B cell (primary cell): Measurements from ENCODE around the gene CCL8. TPM values are rescaled to one million over a fixed set of nuclear protein-coding genes. Genes with fewer than 3 reads are reported as not detected.

Experiments
- ATAC-seq: fragments of 200-7000 bp; cut with Tn5 transposase; one replicate; pipeline ENCODE4 v1.10.0; 2021; ENCODE audit warnings: low read depth, mild to moderate bottlenecking, moderate number of reproducible peaks, moderate library complexity
- CTCF ChIA-PET: fragments of 350-600 bp; sonication (Branson Sonifier 250); formaldehyde crosslinking; loops from one replicate; lab custom pipeline; 2021; ENCODE audit warnings: antibody characterized with exemption, inconsistent platforms; lab: Charles Lee
- POLR2A ChIA-PET: fragments of 350-600 bp; sonication (Branson Sonifier 250); formaldehyde crosslinking; loops from one replicate; lab custom pipeline; 2021; ENCODE audit warnings: antibody characterized with exemption; lab: Charles Lee
- DNase-seq: peaks from one replicate; pipeline ENCODE4 v3.0.0; 2013
- H2AFZ ChIP-seq: 2 replicates; pipeline ENCODE4 v1.6.1; 2012; ENCODE audit warnings: mild to moderate bottlenecking, low read depth, low read length; ENCODE audit not compliant: insufficient read depth, poor library complexity, severe bottlenecking
- H3K27ac ChIP-seq, 2 donors: 1 replicate in 1 of 2; 2 replicates in 1 of 2; pipeline ENCODE4 v1.5.1; 2012 to 2013; ENCODE audit warnings: low read length in 2 of 2, mild to moderate bottlenecking in 2 of 2, moderate library complexity in 1 of 2
- H3K27me3 ChIP-seq, 4 experiments: fragments of 200-600 bp in 1 of 4; sonication (generic) in 1 of 4; replicated peaks in 1 of 4; 1 replicate in 2 of 4; 2 replicates in 2 of 4; pipeline versions ENCODE4 v1.6.1 to v1.7.0; 2013 to 2016; ENCODE audit warnings: low read length in 3 of 4, mild to moderate bottlenecking in 2 of 4, mixed read lengths in 1 of 4, moderate library complexity in 1 of 4; ENCODE audit not compliant: insufficient read depth in 4 of 4, control insufficient read depth in 3 of 4; ENCODE audit errors: control extremely low read depth in 1 of 4
- H3K36me3 ChIP-seq, 2 experiments: replicated peaks in 1 of 2; 1 replicate in 1 of 2; 2 replicates in 1 of 2; pipeline versions ENCODE4 v1.6.1 to v1.7.1; 2013; ENCODE audit warnings: low read length in 1 of 2; ENCODE audit not compliant: insufficient read depth in 2 of 2, control insufficient read depth in 1 of 2; ENCODE audit errors: control extremely low read depth in 1 of 2, extremely low read depth in 1 of 2
- H3K4me1 ChIP-seq, 2 donors: fragments of 200-600 bp in 1 of 2; sonication (generic) in 1 of 2; 1 replicate in 1 of 2; 2 replicates in 1 of 2; pipeline versions ENCODE4 v1.5.1 to v1.6.1; 2013 to 2017; ENCODE audit warnings: low read length in 2 of 2; ENCODE audit not compliant: control insufficient read depth in 2 of 2, insufficient read depth in 2 of 2
- H3K4me2 ChIP-seq: replicated peaks from 2 replicates; pipeline ENCODE3; 2012; ENCODE audit warnings: mild to moderate bottlenecking, low read depth, low read length; ENCODE audit not compliant: poor library complexity, severe bottlenecking
- H3K4me3 ChIP-seq, 5 experiments: fragments of 200-600 bp in 1 of 5; sonication (generic) in 1 of 5; 1 replicate in 3 of 5; 2 replicates in 2 of 5; pipeline versions ENCODE4 v1.5.1 to v1.7.0; 2011 to 2016; ENCODE audit warnings: low read length in 4 of 5, mild to moderate bottlenecking in 4 of 5, low read depth in 2 of 5, control low read depth in 1 of 5, moderate library complexity in 1 of 5; ENCODE audit not compliant: insufficient read depth in 1 of 5; ENCODE audit errors: control extremely low read depth in 1 of 5, extremely low read depth in 1 of 5
- H3K79me2 ChIP-seq: fragments of 200-600 bp; sonication (generic); one replicate; pipeline ENCODE4 v1.6.0; 2016; ENCODE audit warnings: low read length; ENCODE audit not compliant: control insufficient read depth, insufficient read depth
- H3K9ac ChIP-seq: fragments of 200-600 bp; sonication (generic); 2 replicates; pipeline ENCODE4 v1.6.1; 2017; ENCODE audit warnings: mild to moderate bottlenecking, low read length, moderate library complexity
- H3K9me3 ChIP-seq, 3 donors: one replicate each; pipeline versions ENCODE4 v1.6.1 to v1.7.1; 2013; ENCODE audit warnings: low read length in 2 of 3; ENCODE audit not compliant: control insufficient read depth in 2 of 3, insufficient read depth in 1 of 3; ENCODE audit errors: control extremely low read depth in 1 of 3
- H4K20me1 ChIP-seq: 2 replicates; pipeline ENCODE4 v1.6.0; 2012; ENCODE audit warnings: mild to moderate bottlenecking, low read length; ENCODE audit not compliant: insufficient read depth, control insufficient read depth, poor library complexity, severe bottlenecking
- H3K27ac Mint-ChIP-seq: one replicate; pipeline ENCODE4 v1.8.0; 2021; ENCODE audit warnings: mixed read lengths
- H3K27me3 Mint-ChIP-seq: one replicate; pipeline ENCODE4 v1.8.0; 2021; ENCODE audit warnings: mixed read lengths
- H3K4me1 Mint-ChIP-seq: one replicate; pipeline ENCODE4 v1.8.0; 2021; ENCODE audit warnings: mixed read lengths
- H3K4me3 Mint-ChIP-seq: one replicate; pipeline ENCODE4 v1.8.0; 2021; ENCODE audit warnings: mixed read lengths
- H3K9me3 Mint-ChIP-seq: one replicate; pipeline ENCODE4 v1.8.0; 2022; ENCODE audit warnings: mixed read lengths; ENCODE audit not compliant: insufficient read depth
- CTCF ChIP-seq: fragments of 200-600 bp; IDR thresholded peaks from one replicate; pipeline ENCODE4 v1.8.0; 2022; ENCODE audit warnings: antibody characterized with exemption, mild to moderate bottlenecking
- EZH2 ChIP-seq: IDR thresholded peaks from 2 replicates; pipeline ENCODE4 v1.6.1; 2012; ENCODE audit warnings: borderline replicate concordance, low read depth, mild to moderate bottlenecking, moderate library complexity, low read length; ENCODE audit not compliant: insufficient read depth, poor library complexity, severe bottlenecking
- WGBS: methylation state at CpG from one replicate; pipeline ENCODE4 v1.1.5; 2013; ENCODE audit warnings: missing lambda C conversion rate; ENCODE audit not compliant: insufficient coverage; 5-methylcytosine and 5-hydroxymethylcytosine counted together
- intact Hi-C: fragments of 100-400 bp; cut with micrococcal nuclease; formaldehyde crosslinking; loops from one replicate; pipeline ENCODE4 v1.10.0; 2022
- polyA plus RNA-seq: library from polyadenylated mRNA; depleted of rRNA; stranded (reverse); fragments of >200 nt; gene quantifications from 2 replicates; pipeline ENCODE4 v1.2.3, GENCODE V29; 2012
- total RNA-seq, 2 donors: library from RNA; stranded (reverse); fragments of 120-200 nt in 1 of 2; gene quantifications; 1 replicate in 1 of 2; 2 replicates in 1 of 2; pipeline versions ENCODE4 v1.2.3 to v1.2.4, GENCODE V29; 2013 to 2022

The CCL8 gene
- total and polyA plus RNA-seq, 2 donors (not counting 1 experiment from before 2014, with no cell fraction given) = not detected

GRCh38 chr17:34356194-34356593 lies 37.0 kb downstream of the CCL8 start, which contains the start of gene CCL13:
CCL13 (plus strand) TSS chr17:34356480; CDS start chr17:34356527, 47 bp downstream.
- Histone ChIP-seq H3K79me2 (no peaks in the 10 kb centered on the region), H3K9ac (no peak within 1 kb of the TSS), H3K4me3 (no peak within 1 kb of the TSS), H3K9me3 (no peaks in the 10 kb centered on the region), H4K20me1 (no peaks in the 10 kb centered on the region), H3K36me3 (no peaks in the 10 kb centered on the region), H3K4me2 (no peak within 1 kb of the TSS), H3K27ac (no peak within 1 kb of the TSS), H3K4me1 (no peaks in the 10 kb centered on the region), H2AFZ (no peak within 1 kb of the TSS), H3K27me3 (peaks cover 0 to 2% (median under 1%) of the 10 kb centered on the region in 4 experiments)
- intact Hi-C loops = no loop called here
- 100% methylated on average over 5 of the region's 5 CpGs for WGBS
- no peak for TF ChIP-seq CTCF
- no peak for TF ChIP-seq EZH2
- ATAC-seq (no peak), DNase-seq (no peak)
- Mint-ChIP-seq H3K9me3 (no peaks in the 10 kb centered on the region), H3K4me1 (no peaks in the 10 kb centered on the region), H3K27me3 (peaks cover 28% of the 10 kb centered on the region), H3K4me3 (no peak within 1 kb of the TSS), H3K27ac (no peak within 1 kb of the TSS)
- POLR2A ChIA-PET = no interaction called here
- CTCF ChIA-PET = interaction anchor here (1.7 to 13.5 kb wide), 2 partner anchors 13 to 153 kb away, joined by 5 to 253 read pairs; no protein-coding TSS in a partner anchor

GRCh38 chr17:34357398-34357797 lies 38.2 kb downstream of the CCL8 start:
- DNase-seq (peak; percentile 3), ATAC-seq (no peak)
- no peaks in the 10 kb centered on the region for H4K20me1 ChIP-seq
- Mint-ChIP-seq H3K27ac (no peak overlapping the region), H3K9me3 (no peaks in the 10 kb centered on the region), H3K4me3 (no peak overlapping the region), H3K4me1 (no peaks in the 10 kb centered on the region), H3K27me3 (peaks cover 33% of the 10 kb centered on the region)
- TF ChIP-seq EZH2 = no peak
- H3K4me1 ChIP-seq = no peaks in the 10 kb centered on the region
- 80% methylated on average over 2 of the region's 2 CpGs for WGBS
- H3K9ac ChIP-seq = no peak overlapping the region
- no peaks in the 10 kb centered on the region for H3K36me3 ChIP-seq
- H3K4me3 ChIP-seq = no peak overlapping the region
- H3K27me3 ChIP-seq = peaks cover 0 to 5% (median under 1%) of the 10 kb centered on the region in 4 experiments
- no peak overlapping the region for H2AFZ ChIP-seq
- H3K4me2 ChIP-seq = no peak overlapping the region
- no peak overlapping the region for H3K27ac ChIP-seq
- intact Hi-C loops = no loop called here
- no peaks in the 10 kb centered on the region for H3K9me3 ChIP-seq
- POLR2A ChIA-PET = no interaction called here
- H3K79me2 ChIP-seq = no peaks in the 10 kb centered on the region
- CTCF ChIA-PET = interaction anchor here (1.7 to 13.5 kb wide), 2 partner anchors 11 to 155 kb away, joined by 5 to 253 read pairs; no protein-coding TSS in a partner anchor
